Measurements from ENCODE around the gene LLGL2.

The LLGL2 gene

DNA sequence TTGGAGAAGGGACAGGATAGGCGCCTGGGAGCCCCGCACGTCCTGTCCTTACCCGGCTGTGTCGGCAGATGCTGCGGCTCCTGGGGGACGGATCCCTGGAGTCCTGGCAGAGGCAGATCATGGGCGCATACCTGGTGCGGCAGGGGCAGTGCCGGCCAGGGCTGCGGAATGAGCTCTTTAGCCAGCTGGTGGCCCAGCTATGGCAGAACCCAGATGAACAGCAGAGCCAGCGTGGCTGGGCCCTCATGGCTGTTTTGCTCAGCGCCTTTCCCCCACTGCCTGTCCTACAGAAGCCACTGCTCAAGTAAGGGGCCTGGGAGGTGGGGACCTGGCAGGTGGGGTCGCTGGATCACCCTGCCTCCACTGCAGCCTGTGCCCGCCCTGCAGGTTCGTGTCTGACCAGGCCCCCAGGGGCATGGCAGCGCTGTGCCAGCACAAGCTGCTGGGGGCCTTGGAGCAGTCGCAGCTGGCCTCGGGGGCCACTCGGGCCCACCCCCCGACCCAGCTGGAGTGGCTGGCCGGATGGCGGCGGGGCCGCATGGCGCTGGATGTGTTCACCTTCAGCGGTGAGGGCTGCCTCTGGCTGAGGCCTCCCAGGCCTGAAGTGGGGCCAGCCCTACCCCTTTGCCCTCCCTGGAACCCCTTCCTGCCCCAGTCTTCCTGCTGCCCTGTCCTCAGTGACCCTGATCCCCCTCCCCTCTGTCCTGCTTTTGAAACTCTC, 87.6 kb downstream of the LLGL2 start:
- no peak for DNase-seq (ENCODE audit: low read depth, low spot score)

DNA sequence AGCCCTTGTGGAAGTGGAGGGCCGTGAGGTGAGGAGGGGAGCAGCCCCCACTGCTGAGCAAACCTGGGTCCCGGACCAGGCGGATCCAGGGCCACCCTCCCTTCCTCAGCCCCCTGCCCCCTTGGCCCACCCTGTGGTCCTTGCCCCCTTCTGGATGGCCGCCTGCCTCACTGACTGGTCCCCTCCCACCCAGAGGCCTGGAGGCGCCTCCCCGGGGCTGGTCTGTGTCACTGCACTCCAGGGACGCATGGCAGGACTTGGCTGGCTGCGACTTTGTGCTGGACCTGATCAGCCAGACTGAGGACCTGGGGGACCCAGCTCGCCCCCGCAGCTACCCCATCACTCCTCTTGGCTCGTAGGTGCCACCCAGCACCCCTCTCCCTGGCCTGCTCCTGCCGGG, 88.5 kb downstream of the LLGL2 start:
- DNase-seq (ENCODE audit: low read depth, low spot score), result no peak

DNA sequence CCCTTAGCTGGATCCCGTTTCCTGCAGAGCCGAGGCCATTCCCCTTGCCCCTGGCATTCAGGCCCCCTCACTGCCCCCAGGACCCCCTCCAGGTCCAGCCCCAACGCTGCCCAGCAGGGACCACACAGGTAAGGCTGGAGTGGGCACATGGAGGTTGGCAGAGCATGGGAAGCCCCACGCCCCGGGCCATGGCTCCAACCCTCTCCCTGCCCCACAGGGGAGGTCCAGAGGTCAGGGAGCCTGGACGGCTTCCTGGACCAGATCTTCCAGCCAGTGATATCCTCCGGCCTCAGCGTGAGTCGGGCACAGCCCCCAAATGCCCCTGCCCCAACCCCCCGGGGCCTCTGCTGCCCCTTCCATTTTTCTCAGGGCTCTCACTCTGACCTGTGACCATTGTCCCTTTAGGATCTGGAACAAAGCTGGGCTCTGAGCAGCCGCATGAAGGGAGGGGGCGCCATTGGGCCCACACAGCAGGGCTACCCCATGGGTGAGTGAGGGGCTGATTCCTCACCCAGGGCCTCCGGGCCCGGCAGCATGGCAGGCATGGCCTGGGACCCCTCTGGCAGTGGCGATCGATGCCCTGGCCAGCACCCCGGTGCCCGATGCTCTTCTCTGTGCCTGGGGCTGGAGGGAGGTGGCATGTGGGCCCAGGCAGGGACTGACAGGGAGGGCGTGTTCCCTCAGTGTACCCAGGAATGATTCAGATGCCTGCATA, 89.2 kb downstream of the LLGL2 start:
- DNase-seq (ENCODE audit: low read depth, low spot score), result no peak

DNA sequence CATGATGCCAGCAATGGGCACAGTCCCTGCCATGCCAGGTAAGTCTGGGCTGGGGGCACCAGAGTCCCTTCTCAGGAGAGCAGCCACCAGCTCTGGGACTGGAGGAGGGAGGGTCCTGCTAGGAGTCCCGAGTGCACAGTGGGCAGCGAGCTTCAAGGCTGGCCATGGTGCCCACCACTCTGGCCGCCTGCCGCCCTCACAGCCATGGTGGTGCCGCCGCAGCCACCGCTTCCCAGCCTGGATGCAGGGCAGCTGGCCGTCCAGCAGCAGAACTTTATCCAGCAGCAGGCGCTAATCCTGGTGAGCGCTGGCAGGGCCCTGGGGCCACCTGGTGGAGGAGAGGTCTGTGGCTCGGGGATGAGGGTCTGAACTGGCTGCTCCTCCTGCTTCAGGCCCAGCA, 89.8 kb downstream of the LLGL2 start:
- no peak for DNase-seq (ENCODE audit: low read depth, low spot score)

DNA sequence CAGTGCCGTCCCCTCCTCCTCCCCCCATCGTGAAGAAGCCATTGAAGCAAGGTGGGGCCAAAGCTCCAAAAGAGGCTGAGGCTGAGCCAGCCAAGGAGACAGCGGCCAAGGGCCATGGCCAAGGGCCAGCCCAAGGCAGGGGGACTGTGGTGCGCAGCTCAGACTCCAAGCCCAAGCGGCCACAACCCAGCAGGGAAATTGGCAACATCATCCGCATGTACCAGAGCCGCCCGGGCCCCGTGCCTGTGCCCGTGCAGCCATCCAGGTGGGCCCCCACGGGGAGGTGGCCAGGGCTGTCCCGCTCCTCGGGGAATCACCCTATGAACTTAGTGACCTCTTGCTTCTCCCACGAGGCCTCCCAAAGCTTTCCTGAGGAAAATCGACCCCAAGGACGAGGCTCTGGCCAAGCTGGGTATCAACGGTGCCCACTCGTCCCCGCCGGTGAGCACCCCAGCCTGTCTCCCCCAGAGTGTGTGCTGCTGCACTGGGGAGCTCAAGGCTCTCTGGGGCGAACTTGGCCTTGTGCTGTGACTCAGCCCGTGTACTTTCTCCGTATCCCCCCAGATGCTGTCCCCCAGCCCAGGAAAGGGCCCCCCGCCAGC, 91.1 kb downstream of the LLGL2 start:
- DNase-seq (ENCODE audit: low read depth, low spot score), result no peak

DNA sequence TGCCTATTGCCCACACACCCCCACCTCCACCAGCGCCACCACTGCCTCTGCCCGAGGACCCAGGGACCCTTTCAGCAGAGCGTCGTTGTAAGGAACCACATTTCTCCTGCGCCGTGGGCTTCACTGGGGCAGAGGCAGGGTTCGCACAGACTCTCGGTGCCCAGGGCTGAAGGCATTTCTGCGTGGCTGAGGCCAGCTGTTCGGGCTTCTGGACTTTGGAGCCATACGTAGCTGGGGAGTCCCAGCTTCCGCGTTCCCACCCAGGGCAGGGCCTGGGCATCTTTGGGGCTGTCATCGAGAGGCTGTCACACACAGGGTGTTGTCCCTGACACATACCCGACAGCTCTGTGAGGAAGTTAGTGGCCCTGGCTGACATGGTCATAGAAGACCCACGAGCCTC, 91.7 kb downstream of the LLGL2 start:
- no peak for DNase-seq (ENCODE audit: low read depth, low spot score)

DNA sequence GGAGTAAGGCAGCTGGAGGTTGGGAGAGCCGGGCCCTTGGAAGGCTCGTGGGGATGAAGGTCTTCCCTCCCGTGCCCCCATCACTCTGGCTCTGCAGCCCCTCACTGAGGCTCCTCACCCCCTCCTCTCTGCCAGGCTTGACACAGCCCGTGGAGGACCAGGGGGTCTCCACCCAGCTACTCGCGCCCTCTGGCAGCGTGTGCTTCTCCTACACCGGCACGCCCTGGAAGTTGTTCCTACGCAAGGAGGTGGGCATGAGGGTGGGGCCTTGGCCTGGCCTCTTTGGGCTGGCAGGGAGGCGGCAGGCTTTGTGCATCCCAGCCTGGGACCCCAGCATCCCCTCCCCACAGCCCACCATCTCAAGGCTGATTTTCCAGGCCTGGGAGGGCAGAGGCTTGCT, 92.2 kb downstream of the LLGL2 start:
- DNase-seq (ENCODE audit: low read depth, low spot score), result no peak

DNA sequence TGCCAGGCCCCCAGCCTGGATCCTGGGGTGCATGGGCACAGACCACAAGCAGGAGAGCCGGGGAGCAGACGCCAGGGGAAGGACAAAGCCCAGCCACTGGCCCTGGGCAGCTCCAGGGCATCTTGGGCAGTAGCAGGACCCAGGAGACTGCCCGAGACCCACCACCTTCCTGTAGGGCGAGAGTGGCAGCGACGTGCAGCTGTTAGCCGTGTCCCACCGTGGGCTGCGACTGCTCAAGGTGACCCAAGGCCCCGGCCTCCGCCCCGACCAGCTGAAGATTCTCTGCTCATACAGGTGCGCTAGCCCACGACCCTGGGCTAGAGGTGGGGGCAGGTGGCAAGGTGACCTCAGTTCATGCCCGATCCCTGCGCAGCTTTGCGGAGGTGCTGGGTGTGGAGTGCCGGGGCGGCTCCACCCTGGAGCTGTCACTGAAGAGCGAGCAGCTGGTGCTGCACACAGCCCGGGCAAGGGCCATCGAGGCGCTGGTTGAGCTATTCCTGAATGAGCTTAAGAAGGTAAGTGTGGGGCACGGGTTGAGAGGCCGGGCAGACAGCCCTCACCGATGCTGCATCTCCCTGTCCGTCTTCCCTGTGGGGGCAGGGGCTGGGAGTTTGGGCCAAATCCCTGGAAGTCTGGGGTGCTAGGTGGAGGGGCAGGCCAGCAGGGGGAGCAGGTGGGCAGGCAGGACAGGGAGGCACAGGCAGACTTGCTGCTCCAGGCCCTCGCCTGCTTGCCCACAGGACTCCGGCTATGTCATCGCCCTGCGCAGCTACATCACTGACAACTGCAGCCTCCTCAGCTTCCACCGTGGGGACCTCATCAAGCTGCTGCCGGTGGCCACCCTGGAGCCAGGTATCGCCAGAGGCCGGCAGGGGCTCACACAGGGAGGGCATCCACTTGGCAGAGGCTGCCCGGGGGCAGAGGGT, 94.3 kb downstream of the LLGL2 start:
- DNase-seq (ENCODE audit: low read depth, low spot score), result no peak

DNA sequence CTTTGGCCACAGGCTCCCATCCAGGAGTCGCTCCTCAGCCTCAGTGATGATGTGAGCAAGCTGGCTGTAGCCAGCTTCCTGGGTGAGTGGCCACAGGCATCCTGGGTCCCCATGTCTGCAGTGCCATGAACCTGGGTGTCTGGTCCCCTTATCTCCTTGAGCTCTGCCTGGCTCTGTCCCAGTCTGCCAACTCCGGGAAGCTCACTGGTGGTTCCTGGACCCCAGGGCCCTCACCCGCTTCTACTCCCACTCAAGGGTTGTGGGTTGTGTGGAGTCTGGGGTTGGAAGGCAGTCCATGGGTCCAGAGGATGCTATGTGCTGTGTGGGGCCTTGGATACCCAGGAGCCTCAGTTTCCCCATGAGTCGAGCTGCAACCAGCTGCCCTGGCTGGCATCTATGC, 96.0 kb downstream of the LLGL2 start:
- DNase-seq (ENCODE audit: low read depth, low spot score), result no peak

DNA sequence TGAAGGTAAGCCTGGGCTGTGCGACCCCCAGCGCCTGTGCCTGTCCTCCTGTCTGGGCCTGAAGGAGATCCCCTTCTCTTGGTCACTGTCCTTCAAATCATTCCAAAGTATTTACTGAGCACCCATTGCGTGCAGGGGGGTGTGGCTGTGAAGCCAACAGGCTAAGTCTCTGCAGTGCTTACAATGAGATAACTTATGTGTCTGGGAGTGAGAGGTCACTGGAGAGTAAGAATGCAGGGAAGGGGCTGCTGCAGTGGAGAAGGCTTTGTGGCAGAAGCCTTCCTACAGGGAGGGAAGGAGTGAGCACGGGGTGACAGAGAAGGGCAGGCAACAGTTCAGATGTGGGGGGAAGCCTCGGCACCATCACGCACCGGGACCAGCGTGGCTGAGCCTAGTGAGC, 96.6 kb downstream of the LLGL2 start:
- no peak for DNase-seq (ENCODE audit: low read depth, low spot score)

DNA sequence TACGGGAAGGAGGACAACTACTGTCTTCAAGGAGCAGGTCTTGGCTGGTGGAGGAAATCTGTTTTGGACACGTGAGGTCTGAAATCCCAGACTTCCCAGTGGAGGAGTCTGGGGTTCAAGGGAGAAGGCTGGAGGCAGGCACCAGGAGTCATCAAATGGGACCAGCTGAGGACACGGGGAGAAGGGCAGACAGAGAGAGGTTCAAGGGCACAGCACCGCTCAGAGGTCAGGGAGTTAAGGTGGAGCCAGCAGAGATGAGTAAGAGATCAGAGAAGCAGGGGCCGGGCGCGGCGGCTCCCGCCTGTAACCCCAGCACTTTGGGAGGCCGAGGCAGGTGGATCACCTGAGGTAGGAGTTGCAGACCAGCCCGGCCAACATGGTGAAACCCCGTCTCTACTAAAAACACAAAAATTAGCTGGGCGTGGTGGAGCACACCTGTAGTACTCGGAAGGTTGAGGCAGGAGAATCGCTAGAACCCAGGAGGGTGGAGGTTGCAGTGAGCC, 97.3 kb downstream of the LLGL2 start:
- no peak for DNase-seq (ENCODE audit: low read depth, low spot score)

DNA sequence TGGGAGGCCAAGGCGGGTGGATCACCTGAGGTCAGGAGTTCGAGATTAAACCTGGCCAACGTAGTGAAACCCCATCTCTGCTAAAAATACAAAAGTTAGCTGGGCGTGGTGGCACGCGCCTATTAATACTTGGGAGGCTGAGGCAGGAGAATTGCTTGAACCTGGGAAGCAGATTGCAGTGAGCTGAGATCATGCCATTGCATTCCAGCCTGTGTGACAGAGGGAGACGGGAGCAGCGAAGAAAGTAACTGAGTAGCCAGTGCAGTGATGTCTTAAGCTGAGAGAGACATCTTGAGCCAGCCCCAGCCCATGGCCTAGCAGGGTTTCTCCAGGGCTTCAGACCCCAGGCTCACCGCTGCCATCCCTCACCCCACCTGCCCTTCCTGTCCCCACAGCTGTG, 97.9 kb downstream of the LLGL2 start:
- DNase-seq (ENCODE audit: low read depth, low spot score), result no peak

DNA sequence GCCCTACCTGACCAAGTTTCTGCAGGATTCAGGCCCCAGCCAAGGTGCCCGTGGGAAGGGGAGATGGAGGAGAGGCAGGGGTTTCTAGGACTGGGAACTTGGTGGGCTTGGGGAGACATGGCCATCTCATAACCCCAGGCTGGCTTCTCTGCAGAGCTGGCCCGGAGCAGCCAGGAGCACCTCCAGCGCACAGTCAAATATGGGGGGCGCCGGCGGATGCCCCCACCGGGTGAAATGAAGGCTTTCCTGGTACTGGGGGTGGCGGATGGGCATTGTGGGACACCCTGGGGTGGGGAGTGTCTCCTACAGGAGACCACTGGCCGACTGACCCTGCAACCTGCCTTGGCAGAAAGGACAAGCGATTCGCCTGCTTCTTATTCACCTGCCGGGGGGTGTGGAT, 98.5 kb downstream of the LLGL2 start:
- DNase-seq (ENCODE audit: low read depth, low spot score), result no peak

All from activated naive CD8-positive, alpha-beta T cell treated with anti-CD3 and anti-CD28 coated beads, Interleukin-2, amount 50 U/mL, for 16 hours (primary cell).